Gastroesophageal sphincter (tissue), 4 donors: ENCODE data around the gene NETO1. TPM values are rescaled to one million over a fixed set of nuclear protein-coding genes. Genes with fewer than 3 reads are reported as not detected.

ENCODE experiments used
- ATAC-seq: fragments of 150-250 bp; one replicate; pipeline ENCODE4 v1.9.1; 2016; ENCODE audit warnings: mild to moderate bottlenecking, moderate library complexity
- H3K27ac ChIP-seq, 4 donors: fragments of 200-600 bp; sonication (generic) in 3 of 4; 1 replicate in 3 of 4; 2 replicates in 1 of 4; pipeline ENCODE4 v1.5.1; 2016 to 2019
- H3K27me3 ChIP-seq: fragments of 200-600 bp; sonication (generic); one replicate; pipeline ENCODE4 v1.5.1; 2019
- H3K36me3 ChIP-seq, 2 donors: fragments of 200-600 bp; sonication (generic); one replicate each; pipeline ENCODE4 v1.5.1; 2019; ENCODE audit warnings: control low read depth in 1 of 2
- H3K4me1 ChIP-seq, 3 donors: fragments of 200-600 bp; sonication (generic); 1 replicate in 2 of 3; 2 replicates in 1 of 3; pipeline ENCODE4 v1.5.1; 2016 to 2019; ENCODE audit warnings: control low read depth in 2 of 3
- H3K4me3 ChIP-seq, 2 donors: fragments of 200-600 bp; sonication (generic); one replicate each; pipeline ENCODE4 v1.5.1; 2019; ENCODE audit warnings: mild to moderate bottlenecking in 1 of 2, moderate library complexity in 1 of 2
- H3K9me3 ChIP-seq, 3 donors: fragments of 200-600 bp; sonication (generic); one replicate each; pipeline ENCODE4 v1.5.1; 2017 to 2019; ENCODE audit warnings: control low read depth in 2 of 3
- CTCF ChIP-seq, 4 experiments: fragments of 200-600 bp in 2 of 4; fragments of 450-650 bp in 2 of 4; sonication (generic) in 1 of 4; IDR thresholded peaks; one replicate each; pipeline ENCODE4 v1.5.1; 2017 to 2019; ENCODE audit warnings: antibody characterized with exemption in 4 of 4, mild to moderate bottlenecking in 2 of 4, moderate library complexity in 2 of 4
- EP300 ChIP-seq: sonication (generic); formaldehyde crosslinking; IDR thresholded peaks from one replicate; pipeline ENCODE4 v1.6.1; 2017; ENCODE audit warnings: antibody characterized with exemption, mild to moderate bottlenecking
- POLR2A ChIP-seq, 2 donors: fragments of 450-650 bp; IDR thresholded peaks; one replicate each; pipeline ENCODE4 v1.6.1; 2017; ENCODE audit warnings: antibody characterized with exemption in 2 of 2, mild to moderate bottlenecking in 2 of 2, moderate library complexity in 1 of 2
- POLR2AphosphoS5 ChIP-seq: sonication (generic); formaldehyde crosslinking; IDR thresholded peaks from one replicate; pipeline ENCODE4 v1.6.1; 2017; ENCODE audit warnings: antibody characterized with exemption
- WGBS, 2 donors: methylation state at CpG; one replicate each; pipeline ENCODE4 v1.1.5; 2018; ENCODE audit warnings: low coverage in 1 of 2; 5-methylcytosine and 5-hydroxymethylcytosine counted together
- total RNA-seq, 4 donors: library from RNA; depleted of rRNA; stranded (reverse); fragments of >200 nt; gene quantifications; one replicate each; pipeline ENCODE4 v1.1.0, GENCODE V29; 2016

NETO1 gene
- total RNA-seq, 4 donors from 2014 or later: 0.23 TPM; not detected in 3

GRCh38 chr18:72783530-72783929 is 84.3 kb downstream of the NETO1 start:
- WGBS, 2 donors: 71 to 77% methylated on average over 9 of the region's 9 CpGs
- H3K9me3 ChIP-seq: no peaks in the 10 kb centered on the region
- H3K4me3 ChIP-seq: no peak overlapping the region
- no peaks in the 10 kb centered on the region for H3K36me3 ChIP-seq
- H3K4me1 ChIP-seq: no peaks in the 10 kb centered on the region
- H3K27ac ChIP-seq: no peak overlapping the region
- no peak for TF ChIP-seq POLR2A (IDR thresholded peaks at IDR 0.05)
- no peak for TF ChIP-seq CTCF (IDR thresholded peaks at IDR 0.05)
- no peak for TF ChIP-seq POLR2AphosphoS5
- TF ChIP-seq EP300: no peak
- no peak for ATAC-seq
- no peaks in the 10 kb centered on the region for H3K27me3 ChIP-seq

GRCh38 chr18:72774914-72775313 is 92.9 kb downstream of the NETO1 start:
- H3K27ac ChIP-seq: no peak overlapping the region
- no peaks in the 10 kb centered on the region for H3K36me3 ChIP-seq
- TF ChIP-seq CTCF (IDR thresholded peaks at IDR 0.05): no peak
- no peak for TF ChIP-seq POLR2AphosphoS5
- no peak for TF ChIP-seq EP300
- 62 to 77% methylated on average over 2 of the region's 2 CpGs for WGBS, 2 donors
- ATAC-seq: no peak
- no peak overlapping the region for H3K4me3 ChIP-seq
- no peaks in the 10 kb centered on the region for H3K9me3 ChIP-seq
- H3K27me3 ChIP-seq: no peaks in the 10 kb centered on the region
- no peaks in the 10 kb centered on the region for H3K4me1 ChIP-seq

- no peak for ATAC-seq
- no peaks in the 10 kb centered on the region for H3K9me3 ChIP-seq
- H3K4me3 ChIP-seq: no peak overlapping the region
- no peak overlapping the region for H3K27ac ChIP-seq
- H3K36me3 ChIP-seq: no peaks in the 10 kb centered on the region
- H3K27me3 ChIP-seq: no peaks in the 10 kb centered on the region
- no peak for TF ChIP-seq POLR2A (IDR thresholded peaks at IDR 0.05)
- TF ChIP-seq POLR2AphosphoS5: no peak
- no peak for TF ChIP-seq EP300
- no peak for TF ChIP-seq CTCF (IDR thresholded peaks at IDR 0.05)
- H3K4me1 ChIP-seq: no peaks in the 10 kb centered on the region
Observed at GRCh38 chr18:72772916-72773315, 94.9 kb downstream of the NETO1 start.

GRCh38 chr18:72768681-72769229 is 99.0 kb downstream of the NETO1 start:
- TF ChIP-seq CTCF (IDR thresholded peaks at IDR 0.05) (no peak), POLR2A (IDR thresholded peaks at IDR 0.05) (no peak), EP300 (no peak), POLR2AphosphoS5 (no peak)

GRCh38 chr18:72762515-72763122 is 105.2 kb downstream of the NETO1 start:
- no peak for ATAC-seq
- WGBS, 2 donors: 12 to 15% methylated on average over 5 of the region's 5 CpGs

More at GRCh38 chr18:72768681-72769229, 99.0 kb downstream of the NETO1 start:
- no peaks in the 10 kb centered on the region for H3K9me3 ChIP-seq
- 58 to 63% methylated on average over 7 to 8 of the region's 8 CpGs for WGBS, 2 donors
- no peaks in the 10 kb centered on the region for H3K4me1 ChIP-seq
- H3K27ac ChIP-seq: no peak overlapping the region
- no peaks in the 10 kb centered on the region for H3K36me3 ChIP-seq
- no peak for ATAC-seq
- H3K27me3 ChIP-seq: no peaks in the 10 kb centered on the region
- H3K4me3 ChIP-seq: no peak overlapping the region

More at GRCh38 chr18:72762515-72763122, 105.2 kb downstream of the NETO1 start:
- no peak overlapping the region for H3K4me3 ChIP-seq
- no peaks in the 10 kb centered on the region for H3K9me3 ChIP-seq
- no peaks in the 10 kb centered on the region for H3K36me3 ChIP-seq
- peak; percentile 42 to 70 (median 52) for TF ChIP-seq CTCF (IDR thresholded peaks at IDR 0.05)
- TF ChIP-seq POLR2A (IDR thresholded peaks at IDR 0.05): no peak
- no peak overlapping the region for H3K27ac ChIP-seq
- no peaks in the 10 kb centered on the region for H3K4me1 ChIP-seq
- H3K27me3 ChIP-seq: no peaks in the 10 kb centered on the region
